Ovary (tissue), 9 donors: ENCODE results near the gene SMAD1. TPM values are rescaled to one million over a fixed set of nuclear protein-coding genes. Genes with fewer than 3 reads are reported as not detected.

Experiments used
- DNase-seq, 5 donors: peaks; one replicate each; pipeline ENCODE4 v3.0.0-alpha.2; 2019 to 2020
- H3K27ac ChIP-seq, 2 donors: fragments of 200-600 bp; one replicate each; pipeline versions ENCODE4 v1.5.1 to v1.8.0; 2019 to 2022
- H3K27me3 ChIP-seq: fragments of 200-600 bp; one replicate; pipeline ENCODE4 v1.8.0; 2022
- H3K36me3 ChIP-seq: fragments of 200-600 bp; sonication (generic); one replicate; pipeline ENCODE4 v1.5.1; 2019
- H3K4me1 ChIP-seq: one replicate; pipeline ENCODE4 v1.8.1; 2013; ENCODE audit warnings: mild to moderate bottlenecking, moderate library complexity; ENCODE audit not compliant: insufficient read depth
- H3K4me3 ChIP-seq: fragments of 200-600 bp; sonication (generic); one replicate; pipeline ENCODE4 v1.5.1; 2017
- H3K9me3 ChIP-seq, 2 donors: fragments of 200-600 bp in 1 of 2; sonication (generic) in 1 of 2; one replicate each; pipeline versions ENCODE4 v1.5.1 to v1.8.1; 2013 to 2019; ENCODE audit warnings: mild to moderate bottlenecking in 1 of 2, moderate library complexity in 1 of 2
- EP300 ChIP-seq: sonication (generic); formaldehyde crosslinking; IDR thresholded peaks from one replicate; pipeline ENCODE4 v1.6.1; 2017; ENCODE audit warnings: antibody characterized with exemption
- POLR2A ChIP-seq: fragments of 450-650 bp; IDR thresholded peaks from one replicate; pipeline ENCODE4 v1.6.1; 2017; ENCODE audit warnings: antibody characterized with exemption, mild to moderate bottlenecking, moderate library complexity
- WGBS, 3 donors: extraction: QIAGEN DNeasy Blood & Tissue Kit in 1 of 3; methylation state at CpG; one replicate each; pipeline versions ENCODE4 v1.1.5 to v1.1.7; 2013 to 2017; 5-methylcytosine and 5-hydroxymethylcytosine counted together
- intact Hi-C, 4 donors: fragments of 100-400 bp; cut with DNase I; formaldehyde crosslinking; loops; one replicate each; pipeline versions ENCODE4 v1.11.0 to v1.15.1; 2022 to 2023
- polyA plus RNA-seq, 2 donors: library from polyadenylated mRNA; stranded (reverse); fragments of 200-250 nt in 1 of 2; fragments of 350-450 nt in 1 of 2; fragmentation: Illumina TruSeq in 1 of 2; extraction: RNeasy Lipid Tissue Mini Kit (QIAGEN cat#74804) in 1 of 2; gene quantifications; one replicate each; pipeline ENCODE4 v1.2.3, GENCODE V29; 2013 to 2014
- total RNA-seq, 7 donors: library from RNA; depleted of rRNA in 2 of 7; stranded (reverse); fragments of >200 nt in 2 of 7; fragmentation: NEBNext Ultra II Directional in 3 of 7; extraction: Animal tissue kit (Norgen Biotek cat#: 25700) in 3 of 7; gene quantifications; one replicate each; pipeline versions ENCODE4 v1.1.0 to v1.2.4, GENCODE V29; 2016 to 2023
- TF ChIP-seq, protein P1 (sequence below), 3 donors: fragments of 450-650 bp in 2 of 3; fragments of 200-600 bp in 1 of 3; IDR thresholded peaks; one replicate each; pipeline versions ENCODE4 v1.5.1 to v1.8.0; 2016 to 2022; ENCODE audit warnings: antibody characterized with exemption in 3 of 3, mild to moderate bottlenecking in 1 of 3
- donor health status: DM: no; HTN: no; CAD: no; lungs with moderate emphysema.
- donor health status: DM: no; HTN: no; CAD: no.
- donor health status: Bipolar disorder and iron deficiency.
- donor health status: DM: yes; HTN: yes; CAD: no.
- donor health status: DM: no; HTN: no; CAD: no.
- donor health status: DM: yes; HTN: yes; CAD: no.

The SMAD1 gene
- total and polyA plus RNA-seq, 9 donors, result 13.6 to 39.5 (median 19.8) TPM

DNA sequence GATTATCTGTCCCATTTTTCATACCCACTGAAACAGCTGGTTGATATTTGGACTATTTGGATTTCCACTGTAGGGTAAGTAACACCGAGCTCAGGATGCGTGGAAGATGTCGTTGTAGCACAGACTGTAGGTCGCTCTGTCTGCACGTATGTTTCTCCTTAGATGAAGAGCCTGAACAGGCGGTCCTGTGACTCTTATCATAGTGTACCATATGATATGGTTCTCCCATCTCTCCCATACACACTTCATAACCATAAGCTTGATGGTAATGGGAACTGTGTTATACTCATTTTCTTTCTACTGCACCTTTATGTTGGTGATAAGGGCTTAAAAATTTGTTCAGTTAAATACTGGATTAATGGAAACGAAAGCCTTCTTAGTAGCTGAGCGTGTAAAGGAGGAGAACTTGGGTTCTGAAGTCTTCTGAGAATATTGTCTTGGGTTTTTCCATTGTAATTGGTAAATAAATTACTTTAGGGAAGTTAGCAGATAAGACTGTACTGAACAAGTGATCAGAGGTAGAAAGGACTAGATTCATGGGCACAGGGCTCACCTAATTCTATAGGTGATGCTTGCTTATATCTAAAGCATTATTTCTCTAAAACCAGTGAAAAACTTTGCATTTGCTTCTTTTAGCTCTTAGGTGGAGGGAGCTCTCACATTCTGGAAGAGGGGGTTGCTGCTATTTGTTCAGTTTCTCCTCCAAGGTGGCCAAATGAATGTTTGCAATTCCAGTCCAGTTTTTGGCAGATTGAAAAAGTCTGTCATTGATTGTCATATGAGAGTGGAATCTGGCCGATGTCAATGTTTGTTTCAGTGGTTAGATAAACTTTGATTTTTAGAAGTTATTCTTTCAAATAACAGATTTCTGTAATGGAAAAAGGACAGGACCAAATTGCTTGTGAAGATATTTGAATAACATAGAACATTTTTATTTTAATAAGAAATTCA, 15.8 kb downstream of the SMAD1 start:
- no peaks in the 10 kb centered on the region for H3K36me3 ChIP-seq
- H3K27me3 ChIP-seq, result no peaks in the 10 kb centered on the region
- TF ChIP-seq POLR2A (no peak), EP300 (no peak)
- TF ChIP-seq, protein P1, sequence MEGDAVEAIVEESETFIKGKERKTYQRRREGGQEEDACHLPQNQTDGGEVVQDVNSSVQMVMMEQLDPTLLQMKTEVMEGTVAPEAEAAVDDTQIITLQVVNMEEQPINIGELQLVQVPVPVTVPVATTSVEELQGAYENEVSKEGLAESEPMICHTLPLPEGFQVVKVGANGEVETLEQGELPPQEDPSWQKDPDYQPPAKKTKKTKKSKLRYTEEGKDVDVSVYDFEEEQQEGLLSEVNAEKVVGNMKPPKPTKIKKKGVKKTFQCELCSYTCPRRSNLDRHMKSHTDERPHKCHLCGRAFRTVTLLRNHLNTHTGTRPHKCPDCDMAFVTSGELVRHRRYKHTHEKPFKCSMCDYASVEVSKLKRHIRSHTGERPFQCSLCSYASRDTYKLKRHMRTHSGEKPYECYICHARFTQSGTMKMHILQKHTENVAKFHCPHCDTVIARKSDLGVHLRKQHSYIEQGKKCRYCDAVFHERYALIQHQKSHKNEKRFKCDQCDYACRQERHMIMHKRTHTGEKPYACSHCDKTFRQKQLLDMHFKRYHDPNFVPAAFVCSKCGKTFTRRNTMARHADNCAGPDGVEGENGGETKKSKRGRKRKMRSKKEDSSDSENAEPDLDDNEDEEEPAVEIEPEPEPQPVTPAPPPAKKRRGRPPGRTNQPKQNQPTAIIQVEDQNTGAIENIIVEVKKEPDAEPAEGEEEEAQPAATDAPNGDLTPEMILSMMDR (IDR thresholded peaks at IDR 0.05), result no peak
- H3K27ac ChIP-seq, result no peak overlapping the region
- no peaks in the 10 kb centered on the region for H3K9me3 ChIP-seq
- peaks cover 5% of the 10 kb centered on the region for H3K4me1 ChIP-seq
- no peak overlapping the region for H3K4me3 ChIP-seq
- 90 to 92% (median 91%) methylated on average over 9 of the region's 9 CpGs for WGBS, 3 donors
- no peak for DNase-seq
- intact Hi-C loops, result no loop called here

DNA sequence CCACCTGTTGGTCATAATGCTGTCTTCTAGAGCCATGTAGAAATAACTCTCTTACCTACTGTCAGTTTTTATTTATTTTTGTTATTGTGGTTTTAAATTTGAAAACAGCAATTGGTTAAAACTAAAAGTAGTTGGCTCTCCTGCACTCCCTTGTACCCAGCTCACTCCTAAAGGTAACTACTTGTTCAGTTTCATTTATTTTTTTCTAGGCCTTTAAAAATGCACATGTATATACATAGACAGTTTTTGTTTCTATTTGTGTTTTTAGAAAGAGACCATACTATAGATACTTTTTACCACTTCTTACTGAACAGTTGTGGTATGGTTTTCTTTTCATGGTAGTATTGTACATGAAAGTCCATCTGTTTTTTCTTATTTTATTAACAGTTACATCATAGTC, 16.8 kb downstream of the SMAD1 start:
- Histone ChIP-seq H3K9me3 (no peaks in the 10 kb centered on the region), H3K27ac (no peak overlapping the region), H3K4me3 (no peak overlapping the region), H3K4me1 (peaks cover 3% of the 10 kb centered on the region), H3K36me3 (no peaks in the 10 kb centered on the region), H3K27me3 (no peaks in the 10 kb centered on the region)
- intact Hi-C loops, result no loop called here
- no peak for DNase-seq
- TF ChIP-seq POLR2A, result no peak
- TF ChIP-seq EP300, result no peak

DNA sequence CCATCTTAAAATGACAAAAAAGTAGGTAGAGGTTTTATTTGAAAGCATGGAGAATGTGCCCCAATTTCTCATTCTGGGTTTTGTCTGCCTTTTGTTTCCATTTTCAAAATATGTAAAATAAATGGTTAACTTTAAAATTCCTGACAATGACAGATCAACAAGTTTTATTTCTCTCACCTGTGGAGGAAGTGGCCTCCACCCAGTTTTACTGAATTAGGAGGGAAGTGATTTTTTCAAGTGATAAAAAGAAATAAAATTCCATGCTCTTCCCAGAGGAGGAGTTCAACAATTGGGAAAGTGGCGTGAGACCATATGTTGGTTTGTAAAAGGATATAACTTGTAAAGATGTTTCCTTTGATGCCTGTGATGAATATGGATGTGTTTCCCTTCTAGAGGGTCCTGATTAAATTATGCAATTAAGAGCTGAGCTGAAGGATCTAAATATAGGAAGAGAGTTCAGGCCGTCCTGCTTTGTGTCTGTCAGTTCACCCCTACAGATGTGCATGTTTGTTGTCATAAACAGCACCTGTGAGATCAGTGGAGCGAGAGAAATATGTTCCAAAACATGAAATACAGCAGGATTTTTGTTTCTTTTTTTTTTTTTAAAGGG, 19.5 kb downstream of the SMAD1 start:
- 64 to 70% (median 66%) methylated on average over 3 of the region's 3 CpGs for WGBS, 3 donors
- Histone ChIP-seq H3K4me3 (no peak overlapping the region), H3K27me3 (no peaks in the 10 kb centered on the region), H3K9me3 (no peaks in the 10 kb centered on the region), H3K27ac (no peak overlapping the region), H3K4me1 (peaks cover 3% of the 10 kb centered on the region), H3K36me3 (no peaks in the 10 kb centered on the region)
- intact Hi-C loops, result no loop called here
- no peak for DNase-seq
- no peak for TF ChIP-seq EP300
- TF ChIP-seq, protein P1 (IDR thresholded peaks at IDR 0.05), result no peak
- TF ChIP-seq POLR2A, result no peak

DNA sequence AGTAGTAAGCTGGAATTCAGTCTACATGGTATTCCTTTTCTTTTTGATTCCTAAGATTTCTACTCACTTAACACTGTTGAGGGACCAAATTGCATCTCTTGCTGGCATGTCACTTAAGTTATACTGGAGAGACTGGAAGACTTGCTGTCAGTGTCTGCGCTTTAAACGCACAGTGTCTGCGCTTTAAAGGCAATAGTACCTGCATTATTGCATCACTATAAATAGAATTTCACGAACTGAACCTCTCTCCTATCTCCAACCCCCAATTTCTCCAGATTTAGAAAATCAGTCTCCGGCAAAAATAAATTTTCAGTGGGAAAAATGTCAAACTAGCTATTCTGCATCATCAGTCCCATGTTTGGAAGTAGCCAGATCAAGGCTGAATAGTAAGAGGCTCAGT, 21.2 kb downstream of the SMAD1 start:
- 93 to 96% (median 94%) methylated on average over 5 of the region's 5 CpGs for WGBS, 3 donors
- H3K27ac ChIP-seq, result no peak overlapping the region

More for the DNA sequence above, 21.2 kb downstream of the SMAD1 start:
- intact Hi-C loops, result no loop called here
- TF ChIP-seq EP300 (no peak), POLR2A (no peak)
- TF ChIP-seq, protein P1 (IDR thresholded peaks at IDR 0.05), result no peak
- Histone ChIP-seq H3K9me3 (no peaks in the 10 kb centered on the region), H3K36me3 (no peaks in the 10 kb centered on the region), H3K27me3 (no peaks in the 10 kb centered on the region), H3K4me3 (no peak overlapping the region), H3K4me1 (peaks cover 3% of the 10 kb centered on the region)
- DNase-seq, result no peak
